CD4-positive, alpha-beta T cell (primary cell): ENCODE data around the gene FCRL1. TPM values are rescaled to one million over a fixed set of nuclear protein-coding genes. Genes with fewer than 3 reads are reported as not detected.

Source experiments
- ATAC-seq: fragments of 200-7000 bp; cut with Tn5 transposase; one replicate; pipeline ENCODE4 v1.10.0; 2022; ENCODE audit warnings: mild to moderate bottlenecking; ENCODE audit not compliant: poor library complexity
- CTCF ChIA-PET: fragments of 350-600 bp; sonication (Branson Sonifier 250); formaldehyde crosslinking; loops from one replicate; lab custom pipeline; 2021; ENCODE audit warnings: antibody characterized with exemption, inconsistent platforms; lab: Charles Lee
- POLR2A ChIA-PET: fragments of 350-600 bp; sonication (Branson Sonifier 250); formaldehyde crosslinking; loops from one replicate; lab custom pipeline; 2021; ENCODE audit warnings: antibody characterized with exemption, inconsistent platforms; lab: Charles Lee
- DNase-seq, 14 experiments: peaks; one replicate each; pipeline ENCODE4 v3.0.0-alpha.2; 2013 to 2020; ENCODE audit warnings: mixed read lengths in 2 of 14
- H3K27ac ChIP-seq, 2 donors: one replicate each; pipeline versions ENCODE4 v1.5.1 to v1.7.0; 2013; ENCODE audit warnings: low read length in 2 of 2, low read depth in 1 of 2, mild to moderate bottlenecking in 1 of 2
- H3K27me3 ChIP-seq, 2 experiments: 1 replicate in 1 of 2; 2 replicates in 1 of 2; pipeline versions ENCODE4 v1.6.1 to v1.7.0; 2013; ENCODE audit warnings: low read length in 2 of 2, control low read depth in 1 of 2, mild to moderate bottlenecking in 1 of 2, moderate library complexity in 1 of 2; ENCODE audit not compliant: insufficient read depth in 2 of 2, control insufficient read depth in 1 of 2
- H3K36me3 ChIP-seq: one replicate; pipeline ENCODE4 v1.6.1; 2013; ENCODE audit warnings: low read length, control low read depth; ENCODE audit not compliant: insufficient read depth
- H3K4me1 ChIP-seq: one replicate; pipeline ENCODE4 v1.6.1; 2013; ENCODE audit warnings: low read length, control low read depth; ENCODE audit not compliant: insufficient read depth
- H3K4me3 ChIP-seq: one replicate; pipeline ENCODE4 v1.5.1; 2013; ENCODE audit warnings: mild to moderate bottlenecking, low read length, moderate library complexity
- H3K9me3 ChIP-seq, 2 experiments: 1 replicate in 1 of 2; 2 replicates in 1 of 2; pipeline versions ENCODE4 v1.6.1 to v1.7.0; 2013; ENCODE audit warnings: low read length in 2 of 2, mild to moderate bottlenecking in 2 of 2, control low read depth in 1 of 2, moderate library complexity in 1 of 2; ENCODE audit not compliant: control insufficient read depth in 1 of 2, insufficient read depth in 1 of 2
- H3K27ac Mint-ChIP-seq: one replicate; pipeline ENCODE4 v1.8.0; 2020; ENCODE audit warnings: mixed read lengths
- H3K27me3 Mint-ChIP-seq: one replicate; pipeline ENCODE4 v1.8.0; 2021; ENCODE audit warnings: mixed read lengths
- H3K36me3 Mint-ChIP-seq: one replicate; pipeline ENCODE4 v1.8.0; 2021; ENCODE audit warnings: low read depth, mixed read lengths
- H3K4me1 Mint-ChIP-seq: one replicate; pipeline ENCODE4 v1.8.0; 2021; ENCODE audit warnings: low read depth, mixed read lengths
- H3K4me3 Mint-ChIP-seq: one replicate; pipeline ENCODE4 v1.8.0; 2020; ENCODE audit warnings: mild to moderate bottlenecking, mixed read lengths
- H3K9me3 Mint-ChIP-seq: one replicate; pipeline ENCODE4 v1.8.0; 2020; ENCODE audit warnings: mixed read lengths
- CTCF ChIP-seq: fragments of 200-600 bp; IDR thresholded peaks from one replicate; pipeline ENCODE4 v1.8.0; 2022; ENCODE audit warnings: antibody characterized with exemption, mild to moderate bottlenecking
- intact Hi-C, 2 experiments: fragments of 100-400 bp; cut with DNase I in 1 of 2; cut with micrococcal nuclease in 1 of 2; formaldehyde crosslinking; loops; one replicate each; pipeline versions ENCODE4 v1.15.1 to v1.9.0; 2023 to 2025; cut with DNase I, micrococcal nuclease
- total RNA-seq, 174 experiments: library from RNA in 2 of 174; stranded (reverse) in 2 of 174; gene quantifications; one replicate each; pipeline ENCODE4 v1.2.3 and lab custom pipeline; 2021 to 2026

The FCRL1 gene
- total RNA-seq, 2 experiments from 2014 or later, result 0.60 to 0.98 TPM

GRCh38 chr1:157766792-157767191, 53.1 kb downstream of the FCRL1 start:
- ChIA-PET POLR2A (no interaction called here), CTCF (no interaction called here)
- H3K4me3 ChIP-seq, result no peak overlapping the region
- ATAC-seq (no peak), DNase-seq (no peak)
- H3K27ac ChIP-seq, result no peak overlapping the region
- TF ChIP-seq CTCF, result no peak
- H3K36me3 ChIP-seq, result no peaks in the 10 kb centered on the region
- H3K9me3 ChIP-seq, result peaks cover 0 to 9% of the 10 kb centered on the region in 2 experiments
- Mint-ChIP-seq H3K9me3 (no peaks in the 10 kb centered on the region), H3K27ac (no peak overlapping the region), H3K4me1 (no peaks in the 10 kb centered on the region), H3K27me3 (peaks cover 9% of the 10 kb centered on the region), H3K36me3 (no peaks in the 10 kb centered on the region), H3K4me3 (no peak overlapping the region)
- intact Hi-C loops, result no loop called here
- H3K27me3 ChIP-seq, result no peaks in the 10 kb centered on the region
- H3K4me1 ChIP-seq, result no peaks in the 10 kb centered on the region

GRCh38 chr1:157758018-157758417, 61.9 kb downstream of the FCRL1 start:
- Histone ChIP-seq H3K27ac (no peak overlapping the region), H3K36me3 (no peaks in the 10 kb centered on the region), H3K27me3 (no peaks in the 10 kb centered on the region), H3K4me1 (no peaks in the 10 kb centered on the region), H3K9me3 (peaks cover 0 to 12% of the 10 kb centered on the region in 2 experiments), H3K4me3 (no peak overlapping the region)
- Mint-ChIP-seq H3K9me3 (no peaks in the 10 kb centered on the region), H3K27ac (no peak overlapping the region), H3K27me3 (peaks cover 10% of the 10 kb centered on the region), H3K4me1 (no peaks in the 10 kb centered on the region), H3K4me3 (no peak overlapping the region), H3K36me3 (no peaks in the 10 kb centered on the region)
- no peak for ATAC-seq
- DNase-seq, result no peak
- intact Hi-C loops, result no loop called here
- CTCF ChIA-PET, result no interaction called here
- TF ChIP-seq CTCF, result no peak
- POLR2A ChIA-PET, result no interaction called here

GRCh38 chr1:157753611-157754010, 66.3 kb downstream of the FCRL1 start:
- Histone ChIP-seq H3K4me3 (no peak overlapping the region), H3K4me1 (no peaks in the 10 kb centered on the region), H3K9me3 (peaks cover 0 to 4% of the 10 kb centered on the region in 2 experiments), H3K27ac (no peak overlapping the region), H3K36me3 (no peaks in the 10 kb centered on the region), H3K27me3 (no peaks in the 10 kb centered on the region)
- no peak for DNase-seq
- Mint-ChIP-seq H3K27me3 (peaks cover 20% of the 10 kb centered on the region), H3K4me1 (no peaks in the 10 kb centered on the region), H3K36me3 (no peaks in the 10 kb centered on the region), H3K4me3 (no peak overlapping the region), H3K9me3 (no peaks in the 10 kb centered on the region), H3K27ac (no peak overlapping the region)
- TF ChIP-seq CTCF, result no peak
- ChIA-PET POLR2A (no interaction called here), CTCF (no interaction called here)
- no peak for ATAC-seq
- intact Hi-C loops, result no loop called here
